Activated naive CD8-positive, alpha-beta T cell treated with anti-CD3 and anti-CD28 coated beads for 36 hours (primary cell): ENCODE results near the gene IL5. TPM values are rescaled to one million over a fixed set of nuclear protein-coding genes. Genes with fewer than 3 reads are reported as not detected.
"Not testable (repeated sequence)": the region's sequence is repeated elsewhere in the genome, so short reads cannot be mapped to it uniquely, and the experiment has no call there.

Source experiments
- DNase-seq: peaks from one replicate; pipeline ENCODE4 v3.0.0; 2021
- H3K27ac Mint-ChIP-seq: one replicate; pipeline ENCODE4 v1.8.0; 2022; ENCODE audit warnings: mild to moderate bottlenecking, moderate library complexity, mixed read lengths
- H3K27me3 Mint-ChIP-seq: one replicate; pipeline ENCODE4 v1.8.0; 2022; ENCODE audit warnings: mild to moderate bottlenecking, mixed read lengths
- H3K36me3 Mint-ChIP-seq: one replicate; pipeline ENCODE4 v1.8.0; 2021; ENCODE audit warnings: mild to moderate bottlenecking, mixed read lengths
- H3K4me1 Mint-ChIP-seq: one replicate; pipeline ENCODE4 v1.8.0; 2021; ENCODE audit warnings: mixed read lengths
- H3K4me3 Mint-ChIP-seq: one replicate; pipeline ENCODE4 v1.8.0; 2022; ENCODE audit warnings: mild to moderate bottlenecking, moderate library complexity, mixed read lengths
- H3K9me3 Mint-ChIP-seq: one replicate; pipeline ENCODE4 v1.8.0; 2022; ENCODE audit warnings: mixed read lengths
- total RNA-seq, 2 experiments: library from RNA; stranded (reverse); gene quantifications; one replicate each; pipeline ENCODE4 v1.2.3, GENCODE V29; 2021

Gene IL5
- total RNA-seq, 2 experiments from 2014 or later: not detected

DNA sequence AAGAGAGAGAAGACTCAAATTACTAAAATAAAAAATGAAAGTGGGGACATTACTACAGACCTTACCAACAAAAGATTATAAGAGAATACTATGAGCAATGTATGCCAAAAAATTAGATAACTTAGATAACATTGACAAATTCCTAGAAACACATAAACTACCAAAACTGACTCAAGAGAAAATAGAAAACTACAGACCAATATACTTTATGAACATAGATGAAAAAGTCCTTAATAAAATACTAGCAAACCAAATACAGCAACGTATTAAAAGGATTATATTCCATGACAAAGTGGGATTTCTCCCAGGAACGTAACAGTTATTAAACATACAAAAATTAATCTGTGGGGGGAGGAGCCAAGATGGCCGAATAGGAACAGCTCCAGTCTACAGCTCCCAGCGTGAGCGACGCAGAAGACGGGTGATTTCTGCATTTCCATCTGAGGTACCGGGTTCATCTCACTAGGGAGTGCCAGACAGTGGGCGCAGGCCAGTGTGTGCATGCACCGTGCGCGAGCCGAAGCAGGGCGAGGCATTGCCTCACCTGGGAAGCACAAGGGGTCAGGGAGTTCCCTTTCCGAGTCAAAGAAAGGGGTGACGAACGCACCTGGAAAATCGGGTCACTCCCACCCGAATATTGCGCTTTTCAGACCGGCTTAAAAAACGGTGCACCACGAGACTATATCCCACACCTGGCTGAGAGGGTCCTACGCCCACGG is 29.5 kb downstream of the IL5 start:
- DNase-seq, H3K27ac Mint-ChIP-seq, H3K4me3 Mint-ChIP-seq, H3K4me1 Mint-ChIP-seq, H3K36me3 Mint-ChIP-seq, H3K9me3 Mint-ChIP-seq: not testable (repeated sequence)
- H3K27me3 Mint-ChIP-seq: peaks cover 28% of the 10 kb centered on the region

DNA sequence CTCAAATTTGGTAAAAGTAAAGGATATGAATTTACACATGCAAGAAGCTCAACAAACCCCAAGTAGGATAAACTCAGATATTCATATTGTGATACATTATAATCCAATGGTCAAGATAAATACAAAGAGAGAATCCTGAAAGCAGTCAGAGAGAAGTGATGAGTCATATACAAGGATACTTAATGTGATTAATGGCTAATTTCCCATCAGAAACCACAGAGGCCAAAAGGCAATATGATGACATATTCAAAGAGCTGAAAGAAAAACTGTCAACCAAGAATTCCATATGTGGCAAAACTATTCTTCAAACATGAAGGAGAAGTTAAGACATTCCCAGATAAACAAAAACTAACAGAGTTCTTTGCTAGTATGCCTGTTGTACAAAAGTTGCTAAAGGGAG is 33.2 kb downstream of the IL5 start:
- H3K4me3 Mint-ChIP-seq: no peak overlapping the region
- no peak for DNase-seq
- H3K36me3 Mint-ChIP-seq: peaks cover 2% of the 10 kb centered on the region
- H3K9me3 Mint-ChIP-seq: peaks cover 9% of the 10 kb centered on the region
- no peak overlapping the region for H3K27ac Mint-ChIP-seq
- H3K4me1 Mint-ChIP-seq: peaks cover 6% of the 10 kb centered on the region
- H3K27me3 Mint-ChIP-seq: peaks cover 38% of the 10 kb centered on the region

DNA sequence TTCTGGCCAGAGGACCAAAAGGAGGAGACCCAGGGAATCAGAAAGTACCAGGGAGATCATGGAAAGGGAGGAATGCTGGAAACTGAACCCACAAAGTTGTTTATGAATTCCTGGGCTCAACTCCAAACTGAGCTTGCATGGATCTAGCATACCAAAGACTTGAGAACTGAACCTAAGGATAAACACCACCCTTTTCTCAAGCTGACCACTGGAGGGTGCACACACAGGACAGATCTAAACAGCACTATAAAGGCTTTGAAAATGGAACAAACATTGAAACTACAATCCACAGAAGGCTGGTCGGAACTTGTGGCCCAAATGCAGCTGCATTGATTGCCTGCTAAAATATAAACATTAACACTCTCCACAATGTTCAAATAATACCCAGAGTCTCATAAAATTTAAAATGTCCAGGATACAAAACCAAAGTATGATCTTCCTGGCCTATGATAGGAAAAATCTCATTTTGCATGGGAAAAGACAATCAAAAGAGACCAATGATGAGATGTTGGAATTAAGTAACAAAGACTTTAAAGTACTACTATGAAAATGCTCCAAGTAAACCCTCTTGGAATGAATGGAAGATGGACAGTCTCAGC is 37.1 kb downstream of the IL5 start:
- Mint-ChIP-seq H3K27me3 (peaks cover 21% of the 10 kb centered on the region), H3K36me3 (peaks cover 2% of the 10 kb centered on the region), H3K4me1 (peaks cover 8% of the 10 kb centered on the region), H3K27ac (no peak overlapping the region), H3K9me3 (peaks cover 1% of the 10 kb centered on the region), H3K4me3 (no peak overlapping the region)
- peak; percentile 5 for DNase-seq

- Mint-ChIP-seq H3K4me3 (no peak overlapping the region), H3K4me1 (peaks cover 12% of the 10 kb centered on the region), H3K27ac (no peak overlapping the region), H3K36me3 (peaks cover 2% of the 10 kb centered on the region), H3K27me3 (peaks cover 21% of the 10 kb centered on the region), H3K9me3 (peaks cover 1% of the 10 kb centered on the region)
- DNase-seq: no peak
Measured at GRCh38 chr5:132505641-132506040, 37.7 kb downstream of the IL5 start.

GRCh38 chr5:132504746-132505145 is 38.6 kb downstream of the IL5 start:
- no peak overlapping the region for H3K27ac Mint-ChIP-seq
- peaks cover under 1% of the 10 kb centered on the region for H3K9me3 Mint-ChIP-seq
- H3K27me3 Mint-ChIP-seq: peaks cover 17% of the 10 kb centered on the region
- no peak for DNase-seq
- peaks cover 2% of the 10 kb centered on the region for H3K36me3 Mint-ChIP-seq
- peaks cover 21% of the 10 kb centered on the region for H3K4me1 Mint-ChIP-seq
- H3K4me3 Mint-ChIP-seq: no peak overlapping the region

GRCh38 chr5:132503244-132503643 is 40.1 kb downstream of the IL5 start:
- no peak overlapping the region for H3K27ac Mint-ChIP-seq
- H3K4me1 Mint-ChIP-seq: peaks cover 29% of the 10 kb centered on the region
- peaks cover 8% of the 10 kb centered on the region for H3K27me3 Mint-ChIP-seq
- H3K4me3 Mint-ChIP-seq: no peak overlapping the region
- H3K9me3 Mint-ChIP-seq: no peaks in the 10 kb centered on the region
- no peaks in the 10 kb centered on the region for H3K36me3 Mint-ChIP-seq
- DNase-seq: no peak

GRCh38 chr5:132501961-132502931 is 41.1 kb downstream of the IL5 start:
- H3K4me1 Mint-ChIP-seq: peaks cover 35% of the 10 kb centered on the region
- H3K9me3 Mint-ChIP-seq: no peaks in the 10 kb centered on the region
- no peaks in the 10 kb centered on the region for H3K27me3 Mint-ChIP-seq
- DNase-seq: no peak
- no peaks in the 10 kb centered on the region for H3K36me3 Mint-ChIP-seq
- no peak overlapping the region for H3K4me3 Mint-ChIP-seq
- H3K27ac Mint-ChIP-seq: no peak overlapping the region

DNA sequence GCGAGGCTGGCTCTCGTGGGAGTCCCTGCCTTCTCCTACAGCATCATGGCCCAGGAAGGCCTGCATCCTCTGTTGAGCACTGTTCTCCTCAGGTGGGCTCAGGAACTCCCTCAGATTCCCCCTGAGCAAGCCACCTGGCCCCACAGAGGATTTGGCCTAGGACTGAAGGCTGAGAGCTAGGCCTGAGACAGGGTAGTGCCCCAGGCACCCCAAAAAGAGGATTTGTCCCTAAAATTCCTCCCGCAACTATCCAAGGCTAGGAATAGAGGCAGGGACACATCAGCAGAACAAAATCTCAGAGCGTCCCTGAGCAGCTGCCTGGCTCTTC is 41.7 kb downstream of the IL5 start:
- peaks cover 38% of the 10 kb centered on the region for H3K4me1 Mint-ChIP-seq
- H3K27me3 Mint-ChIP-seq: no peaks in the 10 kb centered on the region
- no peaks in the 10 kb centered on the region for H3K36me3 Mint-ChIP-seq
- no peak overlapping the region for H3K4me3 Mint-ChIP-seq
- no peaks in the 10 kb centered on the region for H3K9me3 Mint-ChIP-seq
- H3K27ac Mint-ChIP-seq: no peak overlapping the region
- DNase-seq: no peak

DNA sequence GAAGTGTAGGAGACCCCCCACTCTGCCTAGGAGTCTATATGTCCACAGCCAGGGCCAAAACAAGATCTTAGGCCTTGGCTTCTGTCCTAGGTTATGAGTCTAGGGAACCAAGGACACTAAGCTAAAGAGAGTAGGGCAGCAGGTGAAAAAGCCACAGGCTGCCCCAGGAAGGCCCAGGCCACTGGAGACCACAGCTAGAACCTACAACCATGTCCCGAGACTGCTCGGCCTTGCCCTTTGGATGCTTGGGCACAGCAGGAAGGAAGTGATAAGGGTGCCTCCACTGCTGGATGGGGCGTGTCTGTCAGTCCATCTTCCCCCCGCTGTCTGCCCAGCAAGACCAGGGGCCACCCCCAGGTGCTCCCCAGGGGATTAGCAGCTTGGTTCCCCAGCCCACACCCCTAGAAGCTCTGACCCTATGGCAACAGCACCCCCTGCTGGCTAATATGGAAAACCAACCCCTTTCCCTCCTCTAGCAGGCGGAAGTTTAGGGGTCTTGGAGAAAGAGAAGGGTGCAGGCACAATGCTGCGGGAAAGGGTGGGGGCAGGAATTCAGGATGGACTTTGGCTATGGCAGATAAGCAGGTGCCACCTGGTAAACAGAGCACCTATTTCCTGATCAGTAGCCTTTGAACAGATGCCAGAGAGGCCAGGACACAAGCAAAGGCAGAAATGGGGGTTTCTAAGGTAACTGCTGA is 42.2 kb downstream of the IL5 start:
- H3K27me3 Mint-ChIP-seq: no peaks in the 10 kb centered on the region
- peak overlapping the region; percentile 44 for H3K27ac Mint-ChIP-seq
- peaks cover 38% of the 10 kb centered on the region for H3K4me1 Mint-ChIP-seq
- no peaks in the 10 kb centered on the region for H3K36me3 Mint-ChIP-seq
- no peaks in the 10 kb centered on the region for H3K9me3 Mint-ChIP-seq
- H3K4me3 Mint-ChIP-seq: no peak overlapping the region
- DNase-seq: peak; percentile 67

DNA sequence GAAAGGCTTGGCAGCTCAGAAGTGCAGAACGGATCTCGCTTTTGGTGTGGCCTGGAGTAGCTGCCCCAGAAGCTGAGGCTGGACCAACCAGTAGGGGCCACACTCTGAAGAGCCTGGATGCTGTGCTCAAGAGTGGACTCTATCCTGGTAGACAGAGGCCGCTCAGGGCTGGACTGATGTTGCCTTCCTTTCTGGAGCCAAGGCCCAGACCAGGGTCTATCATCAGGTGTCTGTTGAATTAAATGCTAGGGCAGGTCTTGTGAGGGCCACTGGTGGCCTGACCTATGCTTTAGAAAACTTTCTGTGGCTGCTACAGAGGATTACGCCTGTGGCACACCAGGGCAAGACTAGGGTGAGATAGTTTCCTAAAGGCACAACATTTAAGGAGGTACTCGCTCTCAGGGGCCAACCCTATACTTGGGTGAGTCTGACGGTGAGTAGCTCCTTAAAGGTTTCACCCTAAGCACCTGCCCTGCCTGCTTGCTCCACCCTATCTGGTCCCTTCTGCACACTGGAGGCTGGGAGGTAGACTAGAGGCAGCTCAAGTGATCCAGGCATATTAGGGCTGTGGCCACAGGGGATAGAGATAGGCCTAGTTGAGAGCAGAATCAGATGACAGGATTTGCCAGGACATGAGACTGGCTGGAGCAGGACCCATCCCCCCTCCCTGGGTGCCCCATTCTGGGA is 42.9 kb downstream of the IL5 start:
- DNase-seq: peak; percentile 6
- H3K9me3 Mint-ChIP-seq: no peaks in the 10 kb centered on the region
- H3K27me3 Mint-ChIP-seq: no peaks in the 10 kb centered on the region
- no peak overlapping the region for H3K4me3 Mint-ChIP-seq
- no peaks in the 10 kb centered on the region for H3K36me3 Mint-ChIP-seq
- H3K27ac Mint-ChIP-seq: peak overlapping the region; percentile 68
- H3K4me1 Mint-ChIP-seq: peaks cover 38% of the 10 kb centered on the region

- no peak overlapping the region for H3K4me3 Mint-ChIP-seq
- H3K4me1 Mint-ChIP-seq: peaks cover 42% of the 10 kb centered on the region
- no peaks in the 10 kb centered on the region for H3K9me3 Mint-ChIP-seq
- peak overlapping the region; percentile 68 for H3K27ac Mint-ChIP-seq
- DNase-seq: peak; percentile 14
- no peaks in the 10 kb centered on the region for H3K27me3 Mint-ChIP-seq
- H3K36me3 Mint-ChIP-seq: no peaks in the 10 kb centered on the region
Measured at GRCh38 chr5:132499440-132500243, 43.7 kb downstream of the IL5 start.

- DNase-seq: no peak
- no peaks in the 10 kb centered on the region for H3K36me3 Mint-ChIP-seq
- peak overlapping the region; percentile 70 for H3K27ac Mint-ChIP-seq
- H3K27me3 Mint-ChIP-seq: no peaks in the 10 kb centered on the region
- peaks cover 50% of the 10 kb centered on the region for H3K4me1 Mint-ChIP-seq
- H3K9me3 Mint-ChIP-seq: no peaks in the 10 kb centered on the region
- H3K4me3 Mint-ChIP-seq: no peak overlapping the region
Measured at GRCh38 chr5:132498686-132499271, 44.5 kb downstream of the IL5 start.

GRCh38 chr5:132498152-132498551 is 45.2 kb downstream of the IL5 start:
- Mint-ChIP-seq H3K4me1 (peaks cover 57% of the 10 kb centered on the region), H3K4me3 (no peak overlapping the region), H3K36me3 (no peaks in the 10 kb centered on the region), H3K9me3 (no peaks in the 10 kb centered on the region), H3K27ac (peak overlapping the region; percentile 99), H3K27me3 (no peaks in the 10 kb centered on the region)
- DNase-seq: peak; percentile 10
